SK-N-MC (cell line): ENCODE data around the gene SPZ1.

Experiments used
- EZH2 ChIP-seq: fragments of 200-600 bp; sonication (generic); IDR thresholded peaks from one replicate; pipeline ENCODE4 v1.6.1; 2017; ENCODE audit warnings: antibody characterized with exemption
- POLR2AphosphoS5 ChIP-seq: IDR thresholded peaks from 2 replicates; pipeline ENCODE4 v1.6.1; 2012; ENCODE audit warnings: mild to moderate bottlenecking, low read depth, low read length, borderline replicate concordance

DNA sequence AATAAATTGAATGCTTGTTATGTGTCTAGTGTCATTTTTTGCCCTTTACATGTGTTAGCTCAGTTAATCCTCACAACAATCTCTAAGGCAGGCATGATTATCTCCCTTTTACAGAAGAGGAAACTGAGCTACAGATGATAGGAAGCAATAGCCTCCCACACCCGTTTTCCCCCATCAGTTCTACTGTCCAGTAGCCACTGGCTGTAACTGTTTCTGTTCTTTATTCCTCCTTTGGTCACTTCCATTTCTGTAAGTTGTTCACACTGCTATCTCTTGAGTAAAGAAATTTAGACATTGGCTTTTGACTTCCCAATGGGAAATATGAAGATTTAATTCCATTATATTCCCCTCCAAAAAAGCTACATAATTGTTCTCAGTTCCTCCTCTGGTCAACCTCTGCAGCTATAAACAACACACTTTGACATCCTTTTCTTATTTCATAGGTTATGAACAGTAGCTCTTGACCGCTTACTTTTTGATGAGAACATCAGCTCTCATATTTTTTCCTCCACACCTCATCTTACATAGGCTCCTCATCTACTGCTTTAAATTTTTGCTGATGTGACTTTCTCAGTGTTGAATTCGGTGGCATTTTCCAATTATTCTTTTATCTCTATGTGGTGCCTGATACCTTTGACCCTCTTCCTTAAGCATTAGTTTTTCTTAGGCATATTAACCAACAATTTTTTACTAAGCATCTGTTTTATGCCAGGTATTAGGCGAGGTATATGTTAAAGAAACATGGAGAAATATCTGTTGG lies 21.4 kb downstream of the SPZ1 start:
- TF ChIP-seq EZH2 (no peak), POLR2AphosphoS5 (no peak)
